Measurements from ENCODE around the gene CPEB4.

The CPEB4 gene

DNA sequence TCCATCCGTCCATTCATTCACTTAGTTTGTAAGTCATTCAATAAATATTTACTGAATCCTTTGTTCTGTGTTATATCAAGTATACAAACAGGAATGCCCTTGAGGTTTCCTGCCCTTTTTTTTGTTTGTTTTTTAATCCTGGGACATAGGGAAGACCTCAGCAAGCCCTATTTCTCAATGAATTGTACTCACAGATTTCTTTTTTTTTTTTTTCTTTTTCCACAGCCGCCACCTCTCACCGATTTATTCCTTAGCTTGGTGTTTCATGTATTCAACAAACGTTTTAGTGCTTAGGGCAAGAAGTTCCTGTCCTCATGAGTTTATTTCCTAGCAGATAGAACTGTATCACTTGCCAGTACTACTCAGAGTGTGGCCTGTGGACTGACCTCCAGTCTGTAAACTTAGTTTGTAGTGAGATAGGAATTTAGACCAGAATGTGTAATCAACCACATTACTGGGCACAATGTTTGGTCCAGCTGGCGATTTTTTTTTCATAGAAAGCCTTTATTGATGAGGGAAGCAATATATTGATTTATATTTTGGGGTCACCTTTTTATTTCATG, 65.5 kb downstream of the CPEB4 start:
- DNase-seq: no peak

DNA sequence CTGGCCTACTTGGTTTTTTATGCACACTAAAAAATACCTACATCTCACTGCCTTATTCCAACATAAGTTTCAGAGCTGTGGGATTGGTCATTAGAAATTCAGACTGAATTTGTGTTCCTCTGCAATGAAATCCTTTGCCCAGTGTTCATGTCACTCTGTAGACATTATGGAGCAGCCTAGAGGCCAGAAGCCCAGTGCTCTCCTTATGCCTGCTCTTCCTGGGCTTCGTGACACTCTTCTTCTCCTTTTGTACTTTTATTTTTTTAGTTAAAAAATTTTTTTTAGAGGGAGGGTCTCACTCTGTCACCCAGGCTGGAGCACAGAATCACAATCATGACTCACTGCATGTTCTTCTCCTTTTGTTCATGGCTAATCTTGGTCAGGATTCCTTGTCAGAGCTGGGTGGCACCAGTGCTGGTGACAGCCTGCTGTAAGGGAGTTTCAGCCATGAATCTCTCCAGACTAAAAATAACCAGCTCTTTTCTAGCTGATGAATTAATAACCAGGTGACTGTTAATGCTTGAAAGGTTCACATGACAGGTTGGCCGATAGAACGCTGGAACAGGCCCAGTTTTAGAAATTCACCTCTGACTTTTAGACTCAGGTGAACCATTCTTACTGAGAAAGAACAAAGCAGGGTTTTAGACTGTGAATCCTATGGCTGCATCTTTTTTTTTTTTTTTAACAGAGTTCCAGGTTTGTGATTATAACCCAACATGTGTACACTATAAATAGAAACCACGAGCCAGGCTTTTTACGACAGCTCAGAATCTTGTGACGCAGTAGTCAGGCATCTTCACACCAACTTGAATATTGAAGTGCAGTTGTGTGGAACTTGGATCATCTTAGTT, 66.7 kb downstream of the CPEB4 start:
- no peak for DNase-seq

DNA sequence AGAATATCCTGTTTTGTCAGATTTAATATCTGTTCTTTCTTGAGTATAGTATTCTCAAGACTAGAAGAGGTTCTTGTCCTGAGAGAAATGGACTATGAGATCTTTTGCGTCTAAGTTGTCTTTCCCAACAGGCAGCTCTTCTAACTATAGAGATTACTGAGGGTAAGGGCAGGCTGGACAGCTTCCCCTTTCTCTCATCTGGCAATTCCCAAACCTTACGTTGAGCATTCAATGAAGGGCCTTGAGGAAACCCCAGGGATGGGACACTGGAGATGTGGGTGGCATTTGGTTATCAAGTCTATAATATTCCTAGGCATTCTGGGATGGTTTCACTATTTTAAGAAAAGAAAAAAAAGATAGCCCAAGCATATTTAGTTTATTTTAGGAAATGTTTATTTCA, 72.8 kb downstream of the CPEB4 start:
- no peak for DNase-seq

DNA sequence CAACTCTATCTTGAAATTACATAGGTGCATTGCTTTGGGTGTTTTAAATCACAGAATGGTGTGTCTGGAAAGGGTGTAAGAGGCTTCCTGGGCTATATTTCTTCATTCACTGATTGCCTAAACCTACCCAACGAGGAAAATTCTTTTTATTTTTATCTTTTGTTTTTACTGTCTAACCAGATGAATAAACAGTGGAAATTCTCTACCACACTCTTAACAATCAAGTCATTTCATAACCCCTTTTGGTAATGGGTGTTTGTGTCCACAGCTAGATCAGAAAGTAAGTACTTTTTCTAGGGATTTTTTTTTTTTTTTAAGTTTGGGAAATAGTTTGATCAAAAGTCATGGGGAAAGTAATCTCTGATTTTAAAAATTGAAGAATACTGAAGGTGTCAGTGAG, 73.3 kb downstream of the CPEB4 start:
- DNase-seq: no peak

DNA sequence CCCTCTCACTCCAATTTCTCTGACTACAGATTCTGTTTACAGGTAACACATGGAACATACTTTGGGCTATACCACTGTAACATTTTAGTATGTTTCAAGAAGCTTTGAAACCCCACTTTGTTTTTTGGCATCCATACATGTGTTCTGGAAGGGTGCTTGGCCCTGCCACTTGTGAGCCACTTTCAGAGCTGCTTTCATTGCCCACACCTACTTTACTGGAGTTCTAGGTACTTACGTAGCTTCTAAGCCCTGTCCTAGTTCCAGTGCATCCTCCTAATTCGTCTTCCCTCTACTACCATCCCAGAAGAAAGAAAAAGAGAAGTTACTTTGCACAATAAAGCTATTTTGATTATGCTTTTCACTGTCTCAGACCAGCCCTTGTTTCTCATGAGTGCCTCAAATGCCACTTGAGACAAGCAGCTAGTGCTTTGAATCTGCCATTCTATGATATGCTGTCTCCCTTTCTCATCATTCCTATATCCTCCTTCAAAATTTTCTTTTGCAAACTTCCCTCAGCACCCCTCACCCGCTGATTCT, 74.4 kb downstream of the CPEB4 start:
- no peak for DNase-seq

DNA sequence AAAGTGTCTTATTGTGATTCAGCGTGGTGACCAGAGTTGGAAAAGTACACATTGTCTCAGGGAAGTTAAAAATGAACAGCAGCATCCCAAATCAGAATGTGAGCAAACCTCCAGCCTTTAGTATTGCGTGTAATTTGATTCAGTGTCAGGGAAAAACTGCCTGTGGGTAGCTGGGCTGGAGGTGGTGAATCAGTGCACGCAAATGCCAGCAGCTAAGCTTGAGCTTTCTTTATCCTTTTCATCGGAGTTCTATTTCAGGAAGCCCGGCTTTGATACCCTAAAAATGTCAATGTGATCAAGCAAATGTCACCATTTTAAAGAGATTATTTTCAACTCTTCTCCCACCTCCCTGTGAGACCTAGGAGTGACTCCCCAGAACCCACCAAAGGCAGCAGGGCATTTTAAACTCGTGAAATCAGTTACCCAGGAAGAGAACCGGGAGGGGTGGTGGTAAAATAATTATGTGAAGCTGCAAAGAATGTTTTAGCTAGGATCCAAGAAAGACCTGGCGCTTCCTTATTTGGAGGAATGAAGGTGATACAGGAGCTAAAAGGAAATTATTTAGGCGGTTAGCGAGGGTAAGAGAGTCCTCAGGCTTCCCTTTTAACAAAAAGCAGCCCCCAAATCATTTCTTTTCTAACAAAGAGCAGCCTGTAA, 75.2 kb downstream of the CPEB4 start:
- DNase-seq: no peak

DNA sequence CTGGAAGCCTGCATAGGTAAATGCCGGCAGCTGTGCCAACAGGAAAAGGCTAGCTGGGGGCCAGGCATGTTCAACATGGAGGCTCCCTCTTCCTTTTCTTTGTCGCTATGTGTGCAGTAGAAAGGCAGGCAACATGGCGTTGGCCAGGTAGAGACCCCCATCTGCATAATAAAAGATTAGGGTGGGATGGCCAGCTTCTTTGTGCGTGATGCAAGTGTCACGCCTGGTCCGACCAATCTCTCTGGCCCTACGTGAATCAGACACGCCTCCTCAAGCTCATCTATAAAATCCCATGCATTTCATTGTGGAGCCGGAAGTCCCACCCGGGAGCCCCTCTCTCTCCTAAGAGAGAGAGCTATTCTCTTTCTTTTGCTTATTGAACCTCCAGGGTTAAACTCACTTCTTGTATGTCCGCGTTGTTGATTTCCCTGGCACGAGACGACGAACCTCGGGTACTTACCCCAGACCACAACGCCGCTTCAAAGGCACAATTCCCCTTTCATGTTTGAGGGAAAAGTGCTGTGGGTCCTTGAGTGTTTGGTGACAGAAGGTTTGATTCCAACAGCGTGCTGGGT, 75.8 kb downstream of the CPEB4 start:
- no peak for DNase-seq

DNA sequence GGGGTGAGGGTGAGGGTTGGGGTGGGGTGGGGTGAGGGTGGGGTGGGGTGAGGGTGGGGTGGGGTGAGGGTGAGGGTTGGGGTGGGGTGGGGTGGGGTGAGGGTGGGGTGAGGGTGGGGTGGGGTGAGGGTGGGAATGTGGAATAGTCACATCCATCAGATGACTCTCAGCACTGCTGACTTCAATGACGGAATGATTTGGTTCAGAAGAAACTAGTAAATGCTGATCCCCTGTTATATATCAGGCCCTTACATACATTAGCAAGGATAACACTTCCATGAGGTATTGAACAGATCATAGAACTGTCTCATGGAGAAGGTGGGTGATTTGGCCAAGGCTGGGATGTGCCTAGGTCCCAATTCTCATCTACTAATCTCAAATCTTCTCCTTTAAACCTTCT, 76.4 kb downstream of the CPEB4 start:
- no peak for DNase-seq

DNA sequence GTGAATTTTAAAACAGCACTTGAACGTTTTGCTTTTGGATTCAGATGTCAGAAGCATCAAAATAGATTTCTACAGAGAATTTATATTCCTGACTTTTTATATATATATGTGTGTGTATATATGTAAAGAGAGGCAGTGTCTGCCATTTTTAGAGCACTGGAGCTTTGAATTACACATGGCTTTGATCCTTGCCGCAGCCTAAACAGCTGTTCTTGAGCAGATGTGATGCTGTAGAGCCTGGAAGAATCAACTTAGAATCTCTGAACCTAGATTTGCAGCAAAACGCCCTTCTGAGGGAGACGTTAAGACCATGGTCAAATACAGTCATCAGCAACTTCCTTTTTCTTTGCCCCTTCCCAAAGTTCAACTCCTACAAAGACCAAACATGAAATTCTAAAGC, 79.1 kb downstream of the CPEB4 start:
- no peak for DNase-seq

DNA sequence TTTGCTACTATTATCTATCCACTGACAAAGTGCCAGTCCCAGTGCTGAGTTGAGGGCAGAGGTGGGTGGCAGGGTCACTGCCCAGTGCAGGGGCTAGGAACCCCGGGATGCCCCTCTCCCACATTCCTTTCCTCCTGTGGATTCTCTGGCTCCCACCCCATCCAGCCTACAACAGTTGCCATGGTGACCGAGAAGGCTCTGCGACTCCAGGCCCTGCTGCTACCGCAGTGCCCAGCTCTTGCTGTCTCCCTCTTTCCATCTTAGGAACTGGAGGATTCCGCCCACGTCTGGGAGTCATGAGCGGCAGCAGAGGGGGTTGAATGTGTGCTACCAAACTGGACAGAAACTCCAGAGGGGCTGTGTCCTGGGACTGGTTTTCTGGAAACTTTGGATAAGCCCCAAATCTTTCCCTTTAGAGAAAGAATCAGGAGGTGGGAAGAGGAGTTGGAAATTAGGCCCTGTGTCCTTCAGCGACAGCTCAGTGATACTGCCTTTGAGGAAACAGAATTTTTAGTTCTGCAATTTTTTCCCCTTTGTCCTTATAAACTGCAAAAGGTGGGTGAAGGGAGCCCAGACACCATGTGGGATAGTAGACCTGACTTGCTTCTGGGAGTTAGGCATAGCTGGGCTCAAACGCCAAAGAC, 80.1 kb downstream of the CPEB4 start:
- DNase-seq: no peak

DNA sequence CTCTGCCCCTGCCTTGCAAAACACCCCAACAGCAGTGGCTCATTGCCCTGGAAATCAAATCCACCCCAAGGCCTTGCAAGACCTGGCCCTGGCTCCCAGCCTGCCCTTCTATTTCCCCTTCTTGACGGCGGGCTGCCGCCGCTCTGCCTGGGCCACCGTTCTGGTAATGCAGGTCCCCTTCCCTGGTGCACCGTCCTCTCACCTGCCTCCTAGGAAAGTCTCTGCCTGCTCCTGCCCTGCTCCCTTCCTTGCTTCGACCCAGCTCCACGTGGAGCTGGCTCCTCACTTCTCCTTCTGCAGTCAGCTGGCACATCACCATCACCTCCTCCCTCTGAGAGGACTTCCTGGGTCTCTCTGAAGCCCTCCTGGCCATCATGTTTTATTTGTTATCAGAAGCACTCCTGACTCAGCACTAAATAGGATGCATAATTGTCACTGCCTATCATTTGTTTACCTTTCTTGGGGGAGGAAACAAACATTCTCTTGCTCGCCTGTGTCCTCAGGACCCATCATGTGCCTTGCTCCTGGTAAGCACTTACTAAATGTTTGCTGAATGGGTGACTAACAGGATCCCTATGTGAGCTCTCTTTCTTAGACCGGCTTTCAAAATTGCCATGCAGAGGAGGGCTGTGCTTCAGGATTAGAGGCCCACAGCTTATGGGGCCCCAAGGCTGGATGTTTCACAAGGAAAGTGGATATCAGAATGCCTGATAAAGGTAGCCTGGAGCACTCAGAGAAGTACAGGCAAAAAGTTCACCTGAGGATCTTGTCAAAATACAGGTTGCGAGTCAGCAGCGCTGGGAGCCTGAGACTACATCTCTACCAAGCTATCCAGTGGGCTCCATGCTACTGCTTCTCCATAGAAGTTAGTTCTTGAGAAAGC, 81.3 kb downstream of the CPEB4 start:
- no peak for DNase-seq

DNA sequence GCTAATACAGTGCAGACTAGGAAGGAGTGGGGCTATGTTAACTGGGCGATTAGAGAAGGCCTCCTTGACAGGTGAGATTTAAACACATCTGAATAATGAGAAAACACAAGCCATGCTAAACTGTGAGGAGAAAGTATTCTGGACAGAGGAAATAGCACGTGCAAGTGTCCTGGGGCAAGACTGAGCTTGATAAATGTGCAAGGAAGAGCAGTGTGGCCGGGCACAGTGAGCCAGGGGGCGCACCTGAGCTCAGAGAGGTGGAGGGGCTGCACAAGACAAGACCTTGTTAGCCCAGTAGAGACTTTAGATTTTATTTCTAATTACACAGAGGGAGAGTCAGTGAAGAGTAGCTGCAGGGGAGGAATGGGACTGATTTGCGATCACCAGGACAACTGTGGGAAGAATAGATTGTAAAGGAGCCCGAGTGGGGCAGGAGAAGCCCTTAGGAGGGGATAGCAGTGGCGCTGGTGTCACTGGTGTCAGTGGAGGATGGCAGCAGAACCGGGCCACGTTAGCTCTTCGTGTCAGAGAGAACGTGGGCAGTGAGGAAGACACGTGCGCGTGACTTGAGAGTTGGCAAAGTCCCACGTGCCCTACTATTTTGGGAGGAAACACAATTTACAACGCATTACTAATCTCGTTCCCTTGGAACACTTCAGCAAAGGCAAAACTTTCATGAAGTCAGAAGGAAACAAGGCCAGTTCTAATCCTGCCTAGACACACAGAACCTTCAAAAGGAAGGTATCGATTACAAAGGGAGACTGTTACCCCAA, 82.9 kb downstream of the CPEB4 start:
- no peak for DNase-seq

DNA sequence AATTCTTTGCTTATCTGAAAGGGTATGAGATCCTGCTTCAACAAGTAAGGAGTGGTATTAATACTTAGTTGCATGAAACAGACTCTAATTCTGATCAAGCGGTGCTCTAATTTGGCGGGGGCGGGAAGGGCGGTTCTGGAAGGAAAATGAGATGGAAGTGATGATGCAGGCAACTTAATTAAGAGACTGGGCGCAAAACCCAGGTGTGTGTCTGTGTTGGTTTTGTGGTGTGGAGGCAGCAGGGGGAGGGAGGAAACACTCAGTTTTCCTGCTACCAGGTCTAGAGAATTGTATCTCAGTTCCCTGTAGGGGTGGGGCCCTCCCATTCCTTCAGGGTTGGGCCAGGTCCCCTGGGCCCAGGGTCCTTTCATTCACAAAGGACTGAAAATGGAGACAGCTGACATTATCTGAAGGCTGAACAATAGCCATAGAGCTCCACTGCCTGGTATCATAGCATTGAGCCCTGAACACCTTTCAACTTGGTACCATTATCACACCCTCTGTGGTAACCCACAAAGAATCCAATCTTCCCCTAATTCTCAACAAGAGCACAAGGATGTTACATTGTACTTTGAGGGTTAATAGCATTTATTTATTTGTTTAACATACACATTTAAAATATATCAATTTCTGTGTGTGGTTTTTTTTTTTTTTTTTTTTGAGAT, 83.7 kb downstream of the CPEB4 start:
- no peak for DNase-seq

DNA sequence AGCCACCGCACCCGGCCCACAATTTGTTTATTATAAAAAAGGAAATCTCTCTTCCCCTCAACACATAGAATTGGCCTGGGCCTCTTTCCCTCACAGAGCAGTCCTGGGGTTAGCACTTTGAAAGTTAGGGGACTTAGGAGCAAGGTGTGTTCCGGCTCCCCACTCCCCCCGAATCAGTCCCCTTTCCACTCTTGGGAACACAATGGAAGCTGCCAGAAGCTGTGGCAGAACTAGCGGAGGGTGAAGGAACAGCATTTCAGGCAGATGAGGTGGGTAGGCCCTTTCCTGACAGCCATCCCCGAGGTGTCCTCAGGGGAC, 84.4 kb downstream of the CPEB4 start:
- DNase-seq: no peak

DNA sequence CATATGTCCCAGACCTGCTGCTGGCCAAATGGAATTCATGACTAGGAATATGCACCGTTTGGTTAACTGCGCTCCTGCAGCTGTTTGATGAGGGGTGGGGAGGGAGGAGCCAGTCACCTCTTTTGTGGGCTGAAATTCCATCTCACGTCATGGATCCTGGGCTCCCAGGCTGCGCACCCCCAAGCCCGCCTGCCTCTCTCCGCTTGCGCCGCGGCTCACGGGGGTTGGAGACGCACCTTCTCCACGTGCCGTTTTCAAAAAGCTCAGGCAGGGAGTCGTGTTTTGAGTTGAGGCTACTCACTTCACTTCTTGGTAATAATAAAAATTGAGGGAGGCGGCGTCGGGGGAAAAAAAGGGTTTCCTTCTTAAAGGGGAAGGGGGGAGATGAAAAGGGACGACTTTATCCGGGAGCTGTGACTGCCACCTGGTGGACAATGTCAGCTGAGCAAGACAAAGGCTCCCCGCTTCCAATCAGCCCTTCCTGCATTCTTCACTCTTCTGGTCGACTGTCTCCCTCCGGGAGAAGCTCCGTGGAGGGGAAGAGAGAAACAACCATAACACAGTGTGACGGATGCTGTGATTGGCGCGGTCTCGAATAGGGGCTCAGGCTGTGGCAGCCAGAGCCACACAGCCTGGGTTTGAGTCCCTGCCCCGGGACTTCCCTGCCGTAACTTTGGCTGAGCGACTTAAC, 84.9 kb downstream of the CPEB4 start:
- peak; percentile 63 to 69 for DNase-seq

DNA sequence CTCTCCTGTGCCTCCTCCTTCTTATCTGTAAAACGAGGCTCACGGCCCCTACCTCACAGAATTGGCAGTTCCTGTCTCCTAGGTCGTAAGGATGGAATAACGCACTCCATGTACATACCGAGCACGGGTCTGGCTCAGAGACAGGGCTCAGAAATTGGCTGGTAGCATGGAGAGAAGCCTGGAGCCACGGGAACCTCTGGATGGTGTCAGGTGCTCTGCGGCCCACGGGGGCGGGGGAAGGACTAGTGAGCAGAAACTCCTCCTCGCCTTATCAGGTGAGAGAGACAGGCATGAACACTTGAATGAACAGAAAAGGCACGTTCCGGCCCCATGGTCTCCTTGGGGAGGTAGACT, 85.4 kb downstream of the CPEB4 start:
- DNase-seq: no peak

DNA sequence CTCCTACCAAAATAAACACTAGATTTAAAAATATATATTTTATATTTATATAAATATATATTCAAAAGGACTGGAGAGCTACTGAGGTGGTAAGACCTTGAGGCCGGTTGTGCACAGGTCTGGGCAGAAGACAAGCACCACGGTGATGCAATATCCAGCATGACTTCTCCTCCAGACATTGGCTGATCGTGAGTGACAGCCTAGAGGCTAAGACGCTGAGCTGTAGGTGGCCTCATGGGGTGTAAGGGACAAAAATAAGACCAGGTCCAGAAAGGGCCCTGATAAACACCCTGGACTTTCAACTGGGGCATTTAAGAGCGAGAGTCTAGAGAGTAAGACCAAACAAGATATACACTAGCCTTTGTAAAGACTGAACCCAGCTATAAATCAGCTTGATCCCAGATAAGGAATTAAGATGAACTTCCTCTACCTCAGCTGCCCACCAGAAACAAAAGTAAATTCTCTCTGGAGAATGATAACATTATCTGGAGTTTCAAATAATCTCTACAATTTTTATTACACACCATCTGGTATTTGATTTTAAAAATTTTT, 86.6 kb downstream of the CPEB4 start:
- no peak for DNase-seq

DNA sequence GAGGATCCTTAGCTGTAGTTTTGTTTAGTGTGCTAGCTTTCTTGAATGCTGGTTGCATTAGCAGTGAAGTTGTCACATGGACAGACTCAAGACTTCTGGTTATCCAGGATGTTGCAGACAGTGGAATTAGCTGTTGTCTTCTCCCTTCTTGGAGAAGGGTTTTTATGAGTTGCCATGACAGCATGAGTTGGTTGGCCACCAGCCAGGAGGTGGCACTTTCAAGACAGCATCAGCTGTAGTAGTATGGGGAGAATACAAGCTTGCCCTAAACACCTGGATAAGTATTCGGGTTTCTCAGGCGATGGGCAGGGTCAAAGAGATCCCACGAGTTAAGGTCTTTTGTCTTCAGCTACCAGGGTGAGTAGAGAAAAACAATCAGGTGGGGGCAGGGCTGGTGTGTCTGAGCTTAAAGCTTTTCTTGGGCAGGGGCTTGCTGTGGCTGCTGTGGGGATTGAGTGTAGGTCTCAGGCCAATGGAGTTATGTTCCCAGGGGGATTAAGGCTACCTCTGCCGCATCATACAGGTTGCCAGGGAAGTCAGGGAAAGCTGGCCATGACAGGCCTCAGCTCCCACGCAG, 93.1 kb downstream of the CPEB4 start:
- no peak for DNase-seq

DNA sequence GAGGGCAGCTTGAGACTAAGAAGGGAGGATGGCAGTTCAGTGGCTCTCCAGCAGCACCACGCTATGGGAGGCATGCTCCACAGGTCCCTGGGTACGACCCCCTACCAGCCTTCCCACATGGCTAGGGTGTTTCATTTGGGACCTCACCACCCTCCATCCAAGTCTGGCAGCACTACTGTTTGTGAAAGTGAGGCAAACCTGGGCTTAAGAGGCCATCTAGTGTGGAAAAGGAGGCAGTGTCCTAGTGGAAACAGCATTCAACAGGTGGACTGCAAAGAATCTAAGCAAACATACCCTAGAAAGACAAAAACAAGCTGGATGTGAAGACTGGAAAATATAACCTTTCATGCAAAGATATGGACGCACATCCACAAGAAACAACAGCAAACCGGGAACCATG, 96.1 kb downstream of the CPEB4 start:
- DNase-seq: no peak

Data from stimulated activated CD4-positive, alpha-beta T cell treated with anti-CD3 and anti-CD28 coated beads, Interleukin-4, amount 100 ng/mL, for 4 hours (primary cell).